ENCODE results near the gene TMEM131.
"Not testable (repeated sequence)": the region's sequence is repeated elsewhere in the genome, so short reads cannot be mapped to it uniquely, and the experiment has no call there.

TMEM131 gene

DNA sequence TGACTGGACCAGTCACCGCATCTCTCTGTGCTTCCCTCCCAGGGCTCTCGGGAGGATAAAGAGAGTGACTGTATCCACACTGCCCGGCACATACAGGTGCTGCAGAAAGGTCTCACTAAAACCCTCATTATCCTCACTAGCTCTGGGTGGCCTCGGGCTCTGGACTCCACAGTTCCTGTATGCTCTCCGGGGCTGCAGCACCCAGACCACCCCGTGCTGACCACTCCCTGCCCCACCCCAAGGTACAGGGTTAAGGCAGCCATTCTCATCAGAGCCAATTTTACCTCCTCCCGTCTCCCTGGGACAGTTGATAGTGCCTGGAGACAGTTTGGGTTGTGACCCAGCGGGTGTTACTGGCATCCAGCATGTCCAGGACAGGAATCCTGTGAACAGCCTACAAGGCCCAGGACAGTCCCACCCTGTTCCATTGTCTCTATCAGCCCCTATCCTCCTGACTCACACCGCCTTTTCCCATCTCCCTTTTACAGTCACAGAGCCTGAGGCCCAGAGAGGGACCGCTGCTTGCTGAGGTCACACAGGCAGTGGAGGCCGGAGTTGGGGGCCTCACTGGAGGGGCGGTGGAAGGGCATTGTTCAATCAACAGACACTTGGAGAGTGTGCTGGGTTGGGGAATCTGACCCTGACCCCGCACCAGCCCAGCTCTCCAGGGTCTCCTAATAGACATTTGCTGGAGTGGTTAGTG is 280.6 kb downstream of the TMEM131 start:
- Mint-ChIP-seq H3K4me3 (peak overlapping the region; percentile 89), H3K27me3 (no peaks in the 10 kb centered on the region), H3K36me3 (peaks cover 11% of the 10 kb centered on the region), H3K27ac (peak overlapping the region; percentile 100), H3K4me1 (peaks cover 86% of the 10 kb centered on the region), H3K9me3 (no peaks in the 10 kb centered on the region)

GRCh38 chr2:97714084-97714949 is 281.4 kb downstream of the TMEM131 start:
- Mint-ChIP-seq H3K9me3 (no peaks in the 10 kb centered on the region), H3K4me1 (peaks cover 83% of the 10 kb centered on the region), H3K4me3 (peak overlapping the region; percentile 89), H3K27ac (peak overlapping the region; percentile 100), H3K27me3 (no peaks in the 10 kb centered on the region), H3K36me3 (peaks cover 11% of the 10 kb centered on the region)

GRCh38 chr2:97713296-97714083 is 282.3 kb downstream of the TMEM131 start, which contains the start of gene ZAP70:
TSS of gene ZAP70 (plus strand) at chr2:97713576. CDS start at chr2:97724037, 10,461 bp downstream.
- Mint-ChIP-seq H3K4me1 (peaks cover 75% of the 10 kb centered on the region), H3K27me3 (no peaks in the 10 kb centered on the region), H3K27ac (peak within 1 kb of the TSS; percentile 100)

GRCh38 chr2:97712693-97713295 is 283.0 kb downstream of the TMEM131 start:
- Mint-ChIP-seq H3K27ac (peak overlapping the region; percentile 100), H3K4me3 (peak overlapping the region; percentile 89), H3K36me3 (peaks cover 6% of the 10 kb centered on the region), H3K27me3 (no peaks in the 10 kb centered on the region), H3K9me3 (no peaks in the 10 kb centered on the region), H3K4me1 (peaks cover 68% of the 10 kb centered on the region)

More at GRCh38 chr2:97713296-97714083, 282.3 kb downstream of the TMEM131 start, which contains the start of gene ZAP70:
- Mint-ChIP-seq H3K9me3 (no peaks in the 10 kb centered on the region), H3K4me3 (peak within 1 kb of the TSS; percentile 89), H3K36me3 (peaks cover 6% of the 10 kb centered on the region)

DNA sequence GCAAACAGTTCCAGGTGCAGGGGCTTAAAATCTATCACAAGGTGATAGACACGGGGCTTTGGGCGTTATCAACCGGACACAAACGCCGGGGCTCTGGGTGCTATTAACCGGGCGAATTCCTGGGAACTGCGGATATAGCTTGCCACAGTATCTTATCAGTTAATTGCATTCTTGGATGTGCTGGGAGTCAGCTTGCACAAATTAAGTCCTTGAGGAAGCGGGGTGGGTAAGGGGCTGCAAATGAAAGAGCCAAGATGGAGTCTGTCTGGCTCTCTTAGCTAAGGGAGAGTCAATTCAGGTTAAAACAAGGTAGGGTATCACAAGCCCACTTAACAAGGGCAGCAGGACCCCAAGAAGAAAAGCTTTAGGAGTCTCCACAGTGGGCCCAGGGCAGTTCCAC is 283.6 kb downstream of the TMEM131 start:
- peak overlapping the region; percentile 73 for H3K4me3 Mint-ChIP-seq
- H3K27ac Mint-ChIP-seq: peak overlapping the region; percentile 91
- not testable (repeated sequence) for H3K9me3 Mint-ChIP-seq, H3K27me3 Mint-ChIP-seq, H3K36me3 Mint-ChIP-seq
- H3K4me1 Mint-ChIP-seq: peaks cover 62% of the 10 kb centered on the region

DNA sequence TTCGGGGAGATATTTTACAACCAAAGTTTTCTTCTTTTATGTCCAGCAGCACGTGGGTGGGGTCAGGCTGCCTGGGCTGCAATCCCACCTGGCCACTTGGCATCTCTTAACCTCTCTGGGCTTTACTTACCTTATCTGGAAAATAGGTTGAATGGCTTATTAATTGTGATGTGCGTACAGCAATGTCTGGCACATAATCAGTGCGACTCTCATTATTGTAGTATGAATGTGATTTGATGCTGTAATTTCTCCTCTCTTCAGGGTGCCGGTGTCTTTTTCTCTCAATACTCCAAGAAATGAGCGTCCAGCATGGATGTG is 284.4 kb downstream of the TMEM131 start:
- Mint-ChIP-seq H3K9me3 (no peaks in the 10 kb centered on the region), H3K36me3 (peaks cover 2% of the 10 kb centered on the region), H3K4me1 (peaks cover 54% of the 10 kb centered on the region), H3K27ac (peak overlapping the region; percentile 90), H3K27me3 (no peaks in the 10 kb centered on the region), H3K4me3 (peak overlapping the region; percentile 73)

DNA sequence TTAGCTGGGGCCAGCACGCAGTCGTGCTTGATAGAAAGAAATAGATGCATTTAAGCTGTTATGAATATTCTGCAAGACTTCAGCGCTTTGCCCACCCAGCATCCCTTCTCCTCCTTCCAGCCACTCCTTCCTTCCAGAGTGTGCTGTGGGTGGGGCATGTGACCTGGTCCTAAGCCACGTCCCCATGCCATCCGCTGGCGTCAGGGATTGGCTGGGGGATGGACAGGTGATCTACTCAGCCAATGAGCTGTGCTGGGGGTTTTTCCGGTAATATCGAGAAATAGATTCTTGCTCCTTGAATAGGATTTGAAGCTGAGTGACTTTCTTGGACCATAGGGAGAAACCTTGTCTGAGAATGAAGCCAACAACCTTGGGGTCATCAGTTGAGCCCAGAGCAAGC is 287.1 kb downstream of the TMEM131 start:
- Mint-ChIP-seq H3K27ac (no peak overlapping the region), H3K36me3 (no peaks in the 10 kb centered on the region), H3K27me3 (no peaks in the 10 kb centered on the region), H3K4me1 (peaks cover 38% of the 10 kb centered on the region), H3K9me3 (no peaks in the 10 kb centered on the region), H3K4me3 (no peak overlapping the region)

GRCh38 chr2:97708048-97708380 is 287.7 kb downstream of the TMEM131 start:
- no peaks in the 10 kb centered on the region for H3K9me3 Mint-ChIP-seq
- peaks cover 32% of the 10 kb centered on the region for H3K4me1 Mint-ChIP-seq
- H3K4me3 Mint-ChIP-seq: no peak overlapping the region
- no peak overlapping the region for H3K27ac Mint-ChIP-seq
- no peaks in the 10 kb centered on the region for H3K36me3 Mint-ChIP-seq
- no peaks in the 10 kb centered on the region for H3K27me3 Mint-ChIP-seq

DNA sequence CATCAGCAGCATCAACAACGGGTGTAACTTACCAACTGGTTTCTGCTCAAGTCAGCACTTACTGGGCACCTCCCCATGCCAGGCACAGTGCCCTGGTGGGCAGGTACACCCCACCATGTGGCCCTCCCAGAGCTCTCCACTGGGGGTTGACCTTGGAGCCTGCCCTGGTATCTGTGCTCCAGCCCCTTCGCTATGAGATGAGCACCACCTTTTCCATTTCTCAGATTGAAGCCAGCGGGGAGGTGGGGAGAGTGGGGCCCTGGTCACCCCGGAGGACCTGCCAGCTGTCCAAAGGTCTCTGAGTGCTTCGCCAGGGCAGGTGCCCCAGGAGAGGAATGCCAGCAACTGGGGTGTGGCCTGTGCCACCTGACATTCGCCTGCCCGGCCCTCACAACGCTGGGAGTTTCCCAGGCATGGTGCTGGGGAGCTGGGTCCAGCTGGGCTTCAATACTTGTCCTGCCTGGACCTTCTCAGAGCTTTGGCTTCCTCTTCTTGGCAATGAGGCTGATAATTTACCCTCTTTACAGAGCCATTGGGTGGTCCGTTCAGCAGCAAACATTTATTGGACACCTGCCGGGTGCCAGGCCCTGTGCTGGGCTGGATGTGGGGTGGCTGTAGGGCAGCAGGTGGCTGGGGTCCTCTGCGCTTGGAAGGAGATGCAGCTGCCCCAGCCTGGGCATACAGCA is 288.2 kb downstream of the TMEM131 start:
- H3K4me3 Mint-ChIP-seq: no peak overlapping the region
- no peaks in the 10 kb centered on the region for H3K36me3 Mint-ChIP-seq
- peaks cover 27% of the 10 kb centered on the region for H3K4me1 Mint-ChIP-seq
- no peaks in the 10 kb centered on the region for H3K27me3 Mint-ChIP-seq
- no peaks in the 10 kb centered on the region for H3K9me3 Mint-ChIP-seq
- no peak overlapping the region for H3K27ac Mint-ChIP-seq

GRCh38 chr2:97706708-97707345 is 288.9 kb downstream of the TMEM131 start:
- H3K27me3 Mint-ChIP-seq: no peaks in the 10 kb centered on the region
- H3K4me3 Mint-ChIP-seq: no peak overlapping the region
- peaks cover 20% of the 10 kb centered on the region for H3K4me1 Mint-ChIP-seq
- no peaks in the 10 kb centered on the region for H3K36me3 Mint-ChIP-seq
- no peak overlapping the region for H3K27ac Mint-ChIP-seq
- H3K9me3 Mint-ChIP-seq: no peaks in the 10 kb centered on the region

Data from activated naive CD4-positive, alpha-beta T cell treated with anti-CD3 and anti-CD28 coated beads, Interleukin-2, amount 50 U/mL, for 24 hours (primary cell).